ENCODE data around the gene FABP6.

The FABP6 gene

GRCh38 chr5:160287378-160288051, 58.2 kb downstream of the FABP6 start:
- Histone ChIP-seq H3K27me3 (replicated peaks; ENCODE audit: control insufficient read depth, insufficient read depth, low read length) (no peaks in the 10 kb centered on the region; the same call in 1 of the 2 replicates), H3K36me3 (ENCODE audit: control insufficient read depth, insufficient read depth, low read length) (no peaks in the 10 kb centered on the region), H3K4me3 (replicated peaks; ENCODE audit: low read depth, low read length) (no peak overlapping the region)
- TF ChIP-seq, protein P1, sequence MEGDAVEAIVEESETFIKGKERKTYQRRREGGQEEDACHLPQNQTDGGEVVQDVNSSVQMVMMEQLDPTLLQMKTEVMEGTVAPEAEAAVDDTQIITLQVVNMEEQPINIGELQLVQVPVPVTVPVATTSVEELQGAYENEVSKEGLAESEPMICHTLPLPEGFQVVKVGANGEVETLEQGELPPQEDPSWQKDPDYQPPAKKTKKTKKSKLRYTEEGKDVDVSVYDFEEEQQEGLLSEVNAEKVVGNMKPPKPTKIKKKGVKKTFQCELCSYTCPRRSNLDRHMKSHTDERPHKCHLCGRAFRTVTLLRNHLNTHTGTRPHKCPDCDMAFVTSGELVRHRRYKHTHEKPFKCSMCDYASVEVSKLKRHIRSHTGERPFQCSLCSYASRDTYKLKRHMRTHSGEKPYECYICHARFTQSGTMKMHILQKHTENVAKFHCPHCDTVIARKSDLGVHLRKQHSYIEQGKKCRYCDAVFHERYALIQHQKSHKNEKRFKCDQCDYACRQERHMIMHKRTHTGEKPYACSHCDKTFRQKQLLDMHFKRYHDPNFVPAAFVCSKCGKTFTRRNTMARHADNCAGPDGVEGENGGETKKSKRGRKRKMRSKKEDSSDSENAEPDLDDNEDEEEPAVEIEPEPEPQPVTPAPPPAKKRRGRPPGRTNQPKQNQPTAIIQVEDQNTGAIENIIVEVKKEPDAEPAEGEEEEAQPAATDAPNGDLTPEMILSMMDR (IDR thresholded peaks at IDR 0.05; ENCODE audit: insufficient read depth, low read length, poor library complexity, severe bottlenecking), result no peak
- DNase-seq (ENCODE audit: extremely low read depth, insufficient read length), result no peak
